GM10266 (cell line): ENCODE results near the gene SIDT1.

Source experiments
- DNase-seq: peaks from one replicate; pipeline ENCODE4 v3.0.0; 2012; ENCODE audit errors: extremely low spot score
- TF ChIP-seq, protein P1 (sequence below): IDR thresholded peaks from 2 replicates; pipeline ENCODE4 v1.5.1; 2012; ENCODE audit warnings: mild to moderate bottlenecking, low read depth; ENCODE audit not compliant: control insufficient read depth, insufficient read depth; ENCODE audit errors: missing control alignments

The SIDT1 gene

DNA sequence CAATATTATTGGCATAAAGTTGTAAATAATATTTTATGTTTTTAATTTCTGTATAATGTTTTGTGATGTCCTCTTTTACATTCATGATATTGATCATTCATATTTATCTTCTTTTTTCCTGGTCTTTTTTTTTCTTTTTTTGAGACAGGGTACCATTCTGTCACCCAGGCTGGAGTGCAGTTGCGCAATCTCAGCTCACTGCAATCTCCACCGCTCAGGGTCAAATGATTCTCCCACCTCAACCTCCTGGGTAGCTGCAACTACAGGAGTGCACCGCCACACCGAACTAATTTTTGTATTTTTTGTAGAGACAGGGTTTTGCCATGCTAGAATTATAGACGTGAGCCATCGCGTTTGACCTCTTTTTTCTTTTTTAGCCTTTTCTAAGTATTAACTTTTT lies 111.2 kb downstream of the SIDT1 start:
- TF ChIP-seq, protein P1, sequence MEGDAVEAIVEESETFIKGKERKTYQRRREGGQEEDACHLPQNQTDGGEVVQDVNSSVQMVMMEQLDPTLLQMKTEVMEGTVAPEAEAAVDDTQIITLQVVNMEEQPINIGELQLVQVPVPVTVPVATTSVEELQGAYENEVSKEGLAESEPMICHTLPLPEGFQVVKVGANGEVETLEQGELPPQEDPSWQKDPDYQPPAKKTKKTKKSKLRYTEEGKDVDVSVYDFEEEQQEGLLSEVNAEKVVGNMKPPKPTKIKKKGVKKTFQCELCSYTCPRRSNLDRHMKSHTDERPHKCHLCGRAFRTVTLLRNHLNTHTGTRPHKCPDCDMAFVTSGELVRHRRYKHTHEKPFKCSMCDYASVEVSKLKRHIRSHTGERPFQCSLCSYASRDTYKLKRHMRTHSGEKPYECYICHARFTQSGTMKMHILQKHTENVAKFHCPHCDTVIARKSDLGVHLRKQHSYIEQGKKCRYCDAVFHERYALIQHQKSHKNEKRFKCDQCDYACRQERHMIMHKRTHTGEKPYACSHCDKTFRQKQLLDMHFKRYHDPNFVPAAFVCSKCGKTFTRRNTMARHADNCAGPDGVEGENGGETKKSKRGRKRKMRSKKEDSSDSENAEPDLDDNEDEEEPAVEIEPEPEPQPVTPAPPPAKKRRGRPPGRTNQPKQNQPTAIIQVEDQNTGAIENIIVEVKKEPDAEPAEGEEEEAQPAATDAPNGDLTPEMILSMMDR = no peak
- no peak for DNase-seq

DNA sequence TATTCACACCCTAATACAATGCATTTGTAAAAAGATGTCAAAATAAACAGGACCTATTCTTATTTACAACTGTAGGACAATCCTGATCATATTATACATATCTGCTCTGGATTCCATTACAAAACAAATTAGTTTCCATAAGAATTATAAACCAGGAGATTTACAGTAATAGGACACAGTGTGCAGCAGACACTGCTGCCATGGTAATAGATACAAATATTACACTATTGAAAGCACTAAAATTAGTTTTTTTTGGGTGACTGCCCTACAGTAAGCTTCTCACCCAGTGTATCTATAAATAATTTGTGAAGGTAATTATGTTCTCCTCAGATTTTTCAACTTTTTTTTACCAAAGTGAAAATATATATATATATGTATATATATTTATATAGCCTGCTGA lies 116.2 kb downstream of the SIDT1 start:
- TF ChIP-seq, protein P1 = no peak
- DNase-seq = no peak

DNA sequence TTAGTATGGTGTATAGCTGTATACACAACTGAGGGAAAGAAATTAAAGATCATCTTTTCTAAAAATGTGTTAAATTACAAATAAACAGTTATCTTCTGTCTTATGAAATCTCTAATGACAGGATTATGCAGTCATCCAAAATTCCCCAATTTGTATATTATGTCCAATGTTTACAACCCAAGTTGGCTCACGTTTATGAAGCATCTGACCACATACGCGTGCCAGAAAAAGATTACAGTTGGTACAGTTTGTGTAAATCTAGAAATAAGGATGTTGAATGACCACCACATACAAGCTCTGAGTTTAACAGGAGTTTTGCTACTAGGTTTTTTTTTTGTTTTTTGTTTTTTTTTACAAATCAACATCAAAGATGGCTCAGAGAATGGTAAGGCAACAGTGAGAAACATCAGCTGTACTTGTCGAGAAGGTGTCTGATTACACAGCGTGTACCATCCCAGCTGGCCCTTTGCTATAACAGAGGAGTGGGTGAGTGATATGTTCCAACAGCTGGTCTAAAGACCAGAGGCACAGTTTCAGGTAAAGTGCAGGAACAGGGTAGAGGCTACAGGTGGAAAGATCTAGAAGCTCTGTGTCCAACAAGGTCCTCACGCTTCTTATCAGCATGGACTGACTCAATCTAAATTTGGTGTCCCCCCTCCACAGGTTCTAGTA lies 117.0 kb downstream of the SIDT1 start:
- TF ChIP-seq, protein P1 = no peak
- DNase-seq = no peak

DNA sequence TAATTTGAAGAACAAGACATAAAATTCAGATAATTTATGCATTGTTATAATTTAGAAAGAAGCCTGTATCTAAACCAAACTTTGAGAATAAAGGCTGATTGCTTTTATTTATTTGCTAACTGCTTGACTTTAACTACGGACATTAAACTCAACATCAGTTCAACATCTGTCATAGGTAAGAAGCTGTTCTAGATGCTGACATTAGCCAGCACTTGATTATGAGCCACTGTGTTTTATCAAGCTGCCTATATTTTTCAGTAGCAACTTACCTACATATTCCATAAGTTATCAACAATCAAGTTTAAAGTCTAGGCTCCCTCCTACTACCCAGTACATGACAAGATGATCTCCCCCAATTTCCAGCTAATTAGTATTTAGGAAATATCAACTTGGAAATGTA lies 122.0 kb downstream of the SIDT1 start:
- no peak for DNase-seq
- TF ChIP-seq, protein P1 = no peak

DNA sequence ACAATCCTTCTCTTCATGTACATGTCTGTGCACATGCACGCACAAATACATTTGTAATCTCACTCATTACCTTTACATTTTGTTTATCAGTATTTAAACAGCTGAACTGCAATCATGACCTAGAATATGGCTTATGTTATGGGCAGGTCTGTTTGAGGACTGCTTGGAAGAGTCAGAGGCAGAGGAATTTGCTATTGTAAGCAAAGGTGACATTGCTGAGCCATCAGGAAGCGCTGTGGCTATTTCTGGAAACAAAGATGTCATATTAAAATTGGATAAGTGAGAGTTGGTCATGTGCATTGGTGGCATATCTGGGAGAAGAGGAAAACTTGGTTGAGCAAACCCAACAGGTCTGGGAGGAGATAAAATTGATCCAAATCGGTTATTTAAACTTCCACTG lies 122.5 kb downstream of the SIDT1 start:
- TF ChIP-seq, protein P1 = no peak

GRCh38 chr3:113658107-113658506 lies 125.8 kb downstream of the SIDT1 start:
- TF ChIP-seq, protein P1 = no peak
- DNase-seq = no peak

More for the DNA sequence above, 122.5 kb downstream of the SIDT1 start:
- no peak for DNase-seq

- DNase-seq = no peak
- TF ChIP-seq, protein P1 = no peak
Measured at GRCh38 chr3:113659101-113659541, 126.8 kb downstream of the SIDT1 start.
